AG09309 (cell line): Measurements from ENCODE around the gene CCDC124.

ENCODE experiments used
- DNase-seq: peaks from one replicate; pipeline ENCODE4 v3.0.0-alpha.2; 2010; ENCODE audit warnings: low read depth
- H3K4me3 ChIP-seq: 2 replicates; pipeline ENCODE4 v1.5.1; 2011; ENCODE audit warnings: mild to moderate bottlenecking, low read depth, low read length, moderate library complexity; ENCODE audit not compliant: control insufficient read depth
- TF ChIP-seq, protein P1 (sequence below): IDR thresholded peaks from 2 replicates; pipeline ENCODE4 v1.5.1; 2011; ENCODE audit warnings: mild to moderate bottlenecking, low read depth, low read length, inconsistent platforms; ENCODE audit not compliant: insufficient read depth, control insufficient read depth; ENCODE audit errors: missing control alignments

Gene CCDC124

DNA sequence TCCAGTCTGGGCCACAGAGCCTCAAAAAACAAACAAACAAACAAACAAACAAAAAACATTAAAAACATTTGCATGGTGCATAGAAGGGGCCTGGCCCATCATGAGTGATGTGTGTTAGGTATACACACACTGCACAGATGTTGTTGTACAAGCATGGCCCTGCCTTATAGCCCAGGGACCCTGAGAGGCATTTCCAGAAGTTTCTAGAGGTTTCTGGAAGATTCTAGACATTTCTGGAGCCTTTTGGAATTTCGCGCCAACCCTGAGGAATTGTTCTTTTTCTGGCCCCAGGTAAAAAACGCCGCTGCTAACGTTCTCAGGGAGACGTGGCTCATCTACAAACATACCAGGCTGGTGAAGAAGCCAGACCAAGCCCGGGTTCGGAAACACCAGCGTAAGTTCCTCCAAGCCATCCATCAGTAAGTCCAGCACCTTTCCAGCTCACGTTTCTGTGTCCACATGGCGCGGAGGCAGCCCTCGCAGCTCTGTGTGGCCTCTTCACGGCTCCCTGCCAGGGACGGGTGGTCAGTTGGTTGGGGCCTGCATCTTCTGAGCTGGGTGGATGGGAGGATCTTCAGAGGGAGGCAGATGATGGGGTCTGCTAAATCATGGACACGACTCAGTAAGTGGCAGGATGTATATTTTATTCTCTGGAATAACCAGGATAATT lies 56.7 kb downstream of the CCDC124 start:
- DNase-seq: no peak
- H3K4me3 ChIP-seq: no peak overlapping the region
- TF ChIP-seq, protein P1, sequence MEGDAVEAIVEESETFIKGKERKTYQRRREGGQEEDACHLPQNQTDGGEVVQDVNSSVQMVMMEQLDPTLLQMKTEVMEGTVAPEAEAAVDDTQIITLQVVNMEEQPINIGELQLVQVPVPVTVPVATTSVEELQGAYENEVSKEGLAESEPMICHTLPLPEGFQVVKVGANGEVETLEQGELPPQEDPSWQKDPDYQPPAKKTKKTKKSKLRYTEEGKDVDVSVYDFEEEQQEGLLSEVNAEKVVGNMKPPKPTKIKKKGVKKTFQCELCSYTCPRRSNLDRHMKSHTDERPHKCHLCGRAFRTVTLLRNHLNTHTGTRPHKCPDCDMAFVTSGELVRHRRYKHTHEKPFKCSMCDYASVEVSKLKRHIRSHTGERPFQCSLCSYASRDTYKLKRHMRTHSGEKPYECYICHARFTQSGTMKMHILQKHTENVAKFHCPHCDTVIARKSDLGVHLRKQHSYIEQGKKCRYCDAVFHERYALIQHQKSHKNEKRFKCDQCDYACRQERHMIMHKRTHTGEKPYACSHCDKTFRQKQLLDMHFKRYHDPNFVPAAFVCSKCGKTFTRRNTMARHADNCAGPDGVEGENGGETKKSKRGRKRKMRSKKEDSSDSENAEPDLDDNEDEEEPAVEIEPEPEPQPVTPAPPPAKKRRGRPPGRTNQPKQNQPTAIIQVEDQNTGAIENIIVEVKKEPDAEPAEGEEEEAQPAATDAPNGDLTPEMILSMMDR: no peak

DNA sequence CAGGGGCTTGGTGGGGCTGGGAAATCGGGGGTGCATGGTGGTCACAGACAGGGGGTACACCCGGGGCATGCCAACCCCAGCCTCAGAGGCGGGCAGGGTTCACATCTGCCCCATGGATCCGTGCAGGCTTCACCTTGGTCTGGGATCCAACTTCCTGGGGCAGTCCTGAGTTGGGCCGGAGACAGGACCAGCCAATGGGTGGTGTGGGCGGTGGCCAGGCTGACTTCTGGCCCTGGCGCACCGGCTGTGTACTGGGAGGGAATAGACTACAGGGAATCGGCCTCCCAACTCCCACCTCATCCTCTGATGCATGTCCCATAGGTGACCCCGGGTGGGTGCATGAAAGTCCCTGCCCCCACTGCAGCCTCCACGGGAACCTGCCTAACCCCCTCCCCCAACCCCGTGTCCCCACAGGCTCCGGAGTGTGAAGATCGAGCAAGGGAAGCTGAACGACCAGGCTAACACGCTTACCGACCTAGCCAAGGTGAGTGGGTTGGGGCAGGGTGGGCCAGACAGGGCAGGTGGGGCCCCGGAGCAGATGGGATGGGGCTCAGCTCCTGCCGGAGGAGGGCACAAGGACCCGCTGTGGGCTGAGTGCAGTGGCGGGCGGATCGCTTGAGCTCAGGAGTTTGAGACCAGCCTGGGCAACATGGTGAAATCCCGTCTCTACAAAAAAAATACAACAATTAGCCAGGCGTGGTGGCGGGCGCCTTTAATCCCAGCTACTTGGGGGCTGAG lies 60.4 kb downstream of the CCDC124 start:
- TF ChIP-seq, protein P1: no peak
- no peak overlapping the region for H3K4me3 ChIP-seq
- DNase-seq: no peak
